ENCODE data around the gene OTX1. TPM values are rescaled to one million over a fixed set of nuclear protein-coding genes. Genes with fewer than 3 reads are reported as not detected.

The OTX1 gene
- total and polyA plus RNA-seq, 2 experiments from 2014 or later = 1.3 to 2.2 TPM

- TF ChIP-seq JUNB (IDR thresholded peaks at IDR 0.05; ENCODE audit: unreplicated experiment) (no peak), POLR2AphosphoS5 (IDR thresholded peaks at IDR 0.05; ENCODE audit: low read depth) (no peak), EZH2 (IDR thresholded peaks at IDR 0.05; ENCODE audit: low read depth, unreplicated experiment) (no peak), ZNF462 (CRISPR knock-in tag; IDR thresholded peaks at IDR 0.05) (no peak), ZNF331 (CRISPR knock-in tag; IDR thresholded peaks at IDR 0.05; ENCODE audit: low read depth) (no peak)
These were observed 51.3 kb downstream of the OTX1 start (continued) for GRCh38 chr2:63101954-63102353.

- Histone ChIP-seq H3K4me1 (ENCODE audit: insufficient read depth) (no peaks in the 10 kb centered on the region), H3K79me2 (replicated peaks; ENCODE audit: insufficient read depth) (no peaks in the 10 kb centered on the region), H3K4me2 (no peak overlapping the region), H4K20me1 (replicated peaks; ENCODE audit: insufficient read depth) (no peaks in the 10 kb centered on the region), H3K36me3 (ENCODE audit: insufficient read depth) (no peaks in the 10 kb centered on the region), H2AFZ (no peak overlapping the region), H3K4me3 (no peak overlapping the region), H3F3A (replicated peaks; ENCODE audit: low read depth) (no peaks in the 10 kb centered on the region), H3K27ac (ENCODE audit: low read depth) (no peak overlapping the region), H3K9me2 (ENCODE audit: insufficient read depth) (0 out of 2 replicates have a peak, but pooled peaks cover 3% of the 10 kb centered on the region), H3K27me3 (ENCODE audit: insufficient read depth) (no peaks in the 10 kb centered on the region)
- DNase-seq (ENCODE audit: low spot score) = no peak
- H3K4me3 Mint-ChIP-seq = no peak overlapping the region
- peaks cover 11% of the 10 kb centered on the region for H3K36me3 Mint-ChIP-seq (ENCODE audit: low read depth)
- H3K4me1 Mint-ChIP-seq = no peaks in the 10 kb centered on the region
- TF ChIP-seq NANOG (IDR thresholded peaks at IDR 0.05; ENCODE audit: borderline replicate concordance) (no peak), ZNF462 (CRISPR knock-in tag; IDR thresholded peaks at IDR 0.05) (no peak), REST (IDR thresholded peaks at IDR 0.05; ENCODE audit: unreplicated experiment) (no peak)
- H3K27me3 Mint-ChIP-seq (ENCODE audit: insufficient read depth, low read depth, poor library complexity) = no peaks in the 10 kb centered on the region
- no peak for ATAC-seq
- H3K27ac Mint-ChIP-seq = no peak overlapping the region
- peaks cover 20% of the 10 kb centered on the region for H3K9me3 Mint-ChIP-seq
These were observed 53.9 kb downstream of the OTX1 start for GRCh38 chr2:63104482-63104881.
